Small intestine (tissue), 7 donors: ENCODE results near the gene DHFR. TPM values are rescaled to one million over a fixed set of nuclear protein-coding genes. Genes with fewer than 3 reads are reported as not detected.

Source experiments
- DNase-seq, 2 donors: peaks; one replicate each; pipeline versions ENCODE4 v3.0.0 to v3.0.0-alpha.2; 2013
- FAIRE-seq: peaks from 2 replicates; lab custom pipeline; 2012; peaks lifted over from hg19 to GRCh38; lab: Jason Lieb, UNC
- H3K27ac ChIP-seq, 3 donors: one replicate each; pipeline ENCODE4 v1.5.1; 2013; ENCODE audit warnings: low read length in 2 of 3, mild to moderate bottlenecking in 2 of 3, control low read depth in 1 of 3, inconsistent platforms in 1 of 3, low read depth in 1 of 3, moderate library complexity in 1 of 3
- H3K27me3 ChIP-seq, 3 donors: one replicate each; pipeline ENCODE4 v1.6.1; 2013; ENCODE audit warnings: low read length in 3 of 3, inconsistent platforms in 1 of 3; ENCODE audit not compliant: control insufficient read depth in 3 of 3, insufficient read depth in 3 of 3
- H3K36me3 ChIP-seq, 3 donors: one replicate each; pipeline ENCODE4 v1.6.1; 2013; ENCODE audit warnings: low read length in 3 of 3, inconsistent platforms in 1 of 3, low read depth in 1 of 3, mild to moderate bottlenecking in 1 of 3, moderate library complexity in 1 of 3; ENCODE audit not compliant: control insufficient read depth in 3 of 3, insufficient read depth in 2 of 3
- H3K4me1 ChIP-seq, 3 donors: one replicate each; pipeline ENCODE4 v1.6.1; 2013; ENCODE audit warnings: low read length in 2 of 3, inconsistent platforms in 1 of 3, low read depth in 1 of 3, mild to moderate bottlenecking in 1 of 3, moderate library complexity in 1 of 3; ENCODE audit not compliant: control insufficient read depth in 3 of 3, insufficient read depth in 2 of 3
- H3K4me3 ChIP-seq, 3 donors: one replicate each; pipeline ENCODE4 v1.5.1; 2013; ENCODE audit warnings: low read length in 3 of 3, control low read depth in 1 of 3, inconsistent platforms in 1 of 3, low read depth in 1 of 3, mild to moderate bottlenecking in 1 of 3, moderate library complexity in 1 of 3
- H3K9me3 ChIP-seq, 2 donors: one replicate each; pipeline ENCODE4 v1.6.1; 2013; ENCODE audit warnings: low read depth in 1 of 2, low read length in 1 of 2; ENCODE audit not compliant: control insufficient read depth in 2 of 2, insufficient read depth in 1 of 2
- WGBS, 3 donors: extraction: QIAGEN DNeasy Blood & Tissue Kit; methylation state at CpG; one replicate each; pipeline ENCODE4 v1.1.7; 2013; 5-methylcytosine and 5-hydroxymethylcytosine counted together
- polyA plus RNA-seq, 4 donors: library from polyadenylated mRNA; stranded (reverse) in 3 of 4; unstranded in 1 of 4; fragments of 200-250 nt in 3 of 4; fragments of 120-200 nt in 1 of 4; gene quantifications; one replicate each; pipeline versions ENCODE4 v1.2.1 to v1.2.3, GENCODE V29; 2013
- donor health status: healthy with polysubstance abuse.
- donor health status: control.
- donor health status: control.
- donor health status: Bipolar disorder and iron deficiency.
- donor health status: healthy.

Gene DHFR
- polyA plus RNA-seq, 4 donors = 13.5 to 55.3 (median 33.1) TPM

GRCh38 chr5:80696450-80696849, 41.7 kb upstream of the DHFR start:
- no peaks in the 10 kb centered on the region for H3K4me1 ChIP-seq
- no peak overlapping the region for H3K4me3 ChIP-seq
- no peaks in the 10 kb centered on the region for H3K27me3 ChIP-seq
- FAIRE-seq (no peak), DNase-seq (no peak)
- no peak overlapping the region for H3K27ac ChIP-seq
- no peaks in the 10 kb centered on the region for H3K9me3 ChIP-seq
- H3K36me3 ChIP-seq = peaks cover 0 to 9% (median 2%) of the 10 kb centered on the region in 3 donors
- 70 to 86% (median 83%) methylated on average over 3 of the region's 3 CpGs for WGBS, 3 donors

- Histone ChIP-seq H3K9me3 (no peaks in the 10 kb centered on the region), H3K36me3 (peaks cover 0 to 9% (median 2%) of the 10 kb centered on the region in 3 donors), H3K4me3 (no peak overlapping the region), H3K4me1 (no peaks in the 10 kb centered on the region), H3K27me3 (no peaks in the 10 kb centered on the region), H3K27ac (no peak overlapping the region)
- 89 to 100% (median 98%) methylated on average over 3 of the region's 3 CpGs for WGBS, 3 donors
- FAIRE-seq (no peak), DNase-seq (no peak)
Measured at GRCh38 chr5:80695666-80696065, 40.9 kb upstream of the DHFR start.

- 93 to 95% (median 95%) methylated on average over 4 of the region's 4 CpGs for WGBS, 3 donors
- H3K27me3 ChIP-seq = no peaks in the 10 kb centered on the region
- H3K27ac ChIP-seq = no peak overlapping the region
- no peaks in the 10 kb centered on the region for H3K4me1 ChIP-seq
- no peaks in the 10 kb centered on the region for H3K9me3 ChIP-seq
- no peak overlapping the region for H3K4me3 ChIP-seq
- DNase-seq (no peak), FAIRE-seq (no peak)
- peaks cover 0 to 10% (median 3%) of the 10 kb centered on the region in 3 donors for H3K36me3 ChIP-seq
Measured at GRCh38 chr5:80689627-80690026, 34.8 kb upstream of the DHFR start.

- Histone ChIP-seq H3K27me3 (no peaks in the 10 kb centered on the region), H3K36me3 (peaks cover 0 to 10% (median 3%) of the 10 kb centered on the region in 3 donors), H3K9me3 (no peaks in the 10 kb centered on the region), H3K4me3 (no peak overlapping the region), H3K4me1 (no peaks in the 10 kb centered on the region), H3K27ac (no peak overlapping the region)
- DNase-seq = no peak
- peak; percentile 59 for FAIRE-seq
- 74 to 90% (median 77%) methylated on average over 4 of the region's 4 CpGs for WGBS, 3 donors
Measured at GRCh38 chr5:80688648-80689420, 34.1 kb upstream of the DHFR start.

GRCh38 chr5:80686757-80687156, 32.0 kb upstream of the DHFR start:
- H3K4me1 ChIP-seq = no peaks in the 10 kb centered on the region
- no peak for DNase-seq
- H3K36me3 ChIP-seq = peaks cover 1 to 8% (median 3%) of the 10 kb centered on the region in 3 donors
- FAIRE-seq = no peak
- no peaks in the 10 kb centered on the region for H3K9me3 ChIP-seq
- no peaks in the 10 kb centered on the region for H3K27me3 ChIP-seq
- no peak overlapping the region for H3K27ac ChIP-seq
- H3K4me3 ChIP-seq = no peak overlapping the region

GRCh38 chr5:80676706-80677105, 21.9 kb upstream of the DHFR start:
- Histone ChIP-seq H3K36me3 (peaks cover 5 to 21% (median 14%) of the 10 kb centered on the region in 3 donors), H3K27me3 (no peaks in the 10 kb centered on the region), H3K9me3 (no peaks in the 10 kb centered on the region), H3K4me3 (no peak overlapping the region), H3K4me1 (no peaks in the 10 kb centered on the region), H3K27ac (no peak overlapping the region)
- FAIRE-seq (no peak), DNase-seq (no peak)
- 76 to 90% (median 90%) methylated on average over 6 of the region's 6 CpGs for WGBS, 3 donors

GRCh38 chr5:80672140-80672736, 17.5 kb upstream of the DHFR start:
- Histone ChIP-seq H3K4me1 (peaks cover 0 to 6% (median 0%) of the 10 kb centered on the region in 3 donors), H3K27ac (no peak overlapping the region), H3K9me3 (no peaks in the 10 kb centered on the region), H3K36me3 (peaks cover 5 to 26% (median 10%) of the 10 kb centered on the region in 3 donors), H3K4me3 (no peak overlapping the region), H3K27me3 (no peaks in the 10 kb centered on the region)
- DNase-seq = peak; percentile 82 to 89
- peak; percentile 92 for FAIRE-seq
- 20 to 35% (median 24%) methylated on average over 7 of the region's 7 CpGs for WGBS, 3 donors

GRCh38 chr5:80668016-80668969, 13.5 kb upstream of the DHFR start:
- peak overlapping the region in 1 of 3 donors; percentile 53 for H3K27ac ChIP-seq
- peak overlapping the region in 1 of 3 donors; percentile 30 for H3K4me3 ChIP-seq
- H3K27me3 ChIP-seq = no peaks in the 10 kb centered on the region
- FAIRE-seq (no peak), DNase-seq (peak; percentile 77 to 85)
- no peaks in the 10 kb centered on the region for H3K9me3 ChIP-seq
- 36 to 70% (median 48%) methylated on average over 16 of the region's 16 CpGs for WGBS, 3 donors
- H3K36me3 ChIP-seq = peaks cover 6 to 20% (median 11%) of the 10 kb centered on the region in 3 donors
- peaks cover 0 to 6% (median 0%) of the 10 kb centered on the region in 3 donors for H3K4me1 ChIP-seq
